Loucy (cell line): ENCODE measurements around the gene EDC3.

ENCODE experiments used
- CTCF ChIP-seq: fragments of 200-600 bp; sonication (generic); conservative IDR thresholded peaks from 2 replicates; pipeline ENCODE4 v1.5.1; 2014; ENCODE audit warnings: mild to moderate bottlenecking, antibody characterized with exemption, low read length
- EZH2phosphoT487 ChIP-seq: fragments of 200-600 bp; IDR thresholded peaks from 2 replicates; pipeline ENCODE4 v1.6.1; 2018; ENCODE audit warnings: antibody characterized with exemption, mild to moderate bottlenecking, moderate library complexity, borderline replicate concordance

GRCh38 chr15:74627766-74628165 is 68.1 kb downstream of the EDC3 start:
- TF ChIP-seq EZH2phosphoT487 (no peak), CTCF (no peak)
